GM19324 (cell line): Measurements from ENCODE around the gene PCDHB2.
"Not testable (repeated sequence)": the region's sequence is repeated elsewhere in the genome, so short reads cannot be mapped to it uniquely, and the experiment has no call there.

Source experiments
- ATAC-seq: cut with Tn5 transposase; IDR thresholded peaks from one replicate; pipeline ENCODE4 v1.9.1; 2021; ENCODE audit warnings: mild to moderate bottlenecking, moderate library complexity; ENCODE audit not compliant: unreplicated experiment, low FRiP score

PCDHB2 gene

GRCh38 chr5:141135030-141135717 is 40.8 kb downstream of the PCDHB2 start, which contains the start of gene PCDHB5:
Gene PCDHB5, plus strand, starts transcription at chr5:141135206. Its CDS starts 229 bp downstream, at chr5:141135435.
- ATAC-seq = no peak

GRCh38 chr5:141135718-141136266 is 41.4 kb downstream of the PCDHB2 start:
- ATAC-seq = no peak

GRCh38 chr5:141137346-141137745 is 42.9 kb downstream of the PCDHB2 start:
- ATAC-seq = not testable (repeated sequence)
